ENCODE results near the gene PHF3. TPM values are rescaled to one million over a fixed set of nuclear protein-coding genes. Genes with fewer than 3 reads are reported as not detected.

Gene PHF3
- total and polyA plus RNA-seq, 2 donors: 18.5 to 66.6 TPM

- peaks cover 3 to 4% of the 10 kb centered on the region in 2 donors for H3K4me1 ChIP-seq (ENCODE audit: control insufficient read depth in 2 of 2, insufficient read depth in 2 of 2, low read length in 2 of 2)
- peak overlapping the region; percentile 64 to 69 for H3K4me3 ChIP-seq (ENCODE audit: low read length in 2 of 2)
- H3K27ac ChIP-seq (ENCODE audit: low read depth in 1 of 2, low read length in 1 of 2): peak overlapping the region; percentile 95 to 98
- H3K9me3 ChIP-seq (ENCODE audit: control insufficient read depth in 2 of 2, insufficient read depth in 1 of 2, low read length in 1 of 2): no peaks in the 10 kb centered on the region
- peaks cover 2% of the 10 kb centered on the region in 2 donors for H3K36me3 ChIP-seq (ENCODE audit: control insufficient read depth in 2 of 2, insufficient read depth in 2 of 2, low read length in 1 of 2)
- DNase-seq (ENCODE audit: low read depth in 6 of 9, low spot score in 9 of 9): peak; percentile 9 to 67 (median 35)
- H3K27me3 ChIP-seq (ENCODE audit: control insufficient read depth in 2 of 2, insufficient read depth in 1 of 2, low read length in 1 of 2): no peaks in the 10 kb centered on the region
- WGBS: under 1% methylated on average over 23 of the region's 23 CpGs
These were observed 968 bp downstream of the PHF3 start for GRCh38 chr6:63636518-63637021.

- H3K27ac ChIP-seq (ENCODE audit: low read depth in 1 of 2, low read length in 1 of 2): no peak overlapping the region
- peaks cover 3 to 4% of the 10 kb centered on the region in 2 donors for H3K4me1 ChIP-seq (ENCODE audit: control insufficient read depth in 2 of 2, insufficient read depth in 2 of 2, low read length in 2 of 2)
- no peak overlapping the region for H3K4me3 ChIP-seq (ENCODE audit: low read length in 2 of 2)
- no peaks in the 10 kb centered on the region for H3K9me3 ChIP-seq (ENCODE audit: control insufficient read depth in 2 of 2, insufficient read depth in 1 of 2, low read length in 1 of 2)
- no peak for DNase-seq (ENCODE audit: low read depth in 6 of 9, low spot score in 9 of 9)
- peaks cover 3 to 4% of the 10 kb centered on the region in 2 donors for H3K36me3 ChIP-seq (ENCODE audit: control insufficient read depth in 2 of 2, insufficient read depth in 2 of 2, low read length in 1 of 2)
- WGBS: 61% methylated on average over 2 of the region's 2 CpGs
- no peaks in the 10 kb centered on the region for H3K27me3 ChIP-seq (ENCODE audit: control insufficient read depth in 2 of 2, insufficient read depth in 1 of 2, low read length in 1 of 2)
These were observed 2.4 kb downstream of the PHF3 start for GRCh38 chr6:63637865-63638445.

- no peak overlapping the region for H3K4me3 ChIP-seq (ENCODE audit: low read length in 2 of 2)
- peaks cover 3% of the 10 kb centered on the region in 2 donors for H3K4me1 ChIP-seq (ENCODE audit: control insufficient read depth in 2 of 2, insufficient read depth in 2 of 2, low read length in 2 of 2)
- no peak for DNase-seq (ENCODE audit: low read depth in 6 of 9, low spot score in 9 of 9)
- H3K9me3 ChIP-seq (ENCODE audit: control insufficient read depth in 2 of 2, insufficient read depth in 1 of 2, low read length in 1 of 2): no peaks in the 10 kb centered on the region
- 91% methylated on average over 2 of the region's 2 CpGs for WGBS
- H3K27ac ChIP-seq (ENCODE audit: low read depth in 1 of 2, low read length in 1 of 2): no peak overlapping the region
- H3K27me3 ChIP-seq (ENCODE audit: control insufficient read depth in 2 of 2, insufficient read depth in 1 of 2, low read length in 1 of 2): no peaks in the 10 kb centered on the region
- H3K36me3 ChIP-seq (ENCODE audit: control insufficient read depth in 2 of 2, insufficient read depth in 2 of 2, low read length in 1 of 2): peaks cover 3 to 4% of the 10 kb centered on the region in 2 donors
These were observed 4.5 kb downstream of the PHF3 start for GRCh38 chr6:63640062-63640461.

- WGBS: 2% methylated on average over 1 of the region's 1 CpG
- H3K36me3 ChIP-seq (ENCODE audit: control insufficient read depth in 2 of 2, insufficient read depth in 2 of 2, low read length in 1 of 2): peaks cover 3 to 9% of the 10 kb centered on the region in 2 donors
- peak in 8 of 9 donors; percentile 28 to 78 (median 42) for DNase-seq (ENCODE audit: low read depth in 6 of 9, low spot score in 9 of 9)
- peaks cover 0 to 3% of the 10 kb centered on the region in 2 donors for H3K4me1 ChIP-seq (ENCODE audit: control insufficient read depth in 2 of 2, insufficient read depth in 2 of 2, low read length in 2 of 2)
- no peaks in the 10 kb centered on the region for H3K27me3 ChIP-seq (ENCODE audit: control insufficient read depth in 2 of 2, insufficient read depth in 1 of 2, low read length in 1 of 2)
- no peaks in the 10 kb centered on the region for H3K9me3 ChIP-seq (ENCODE audit: control insufficient read depth in 2 of 2, insufficient read depth in 1 of 2, low read length in 1 of 2)
- H3K4me3 ChIP-seq (ENCODE audit: low read length in 2 of 2): no peak overlapping the region
- H3K27ac ChIP-seq (ENCODE audit: low read depth in 1 of 2, low read length in 1 of 2): no peak overlapping the region
These were observed 8.3 kb downstream of the PHF3 start for GRCh38 chr6:63643862-63644261.

- 97% methylated on average over 11 of the region's 11 CpGs for WGBS
These were observed 9.2 kb downstream of the PHF3 start for GRCh38 chr6:63644668-63645326.

DNA sequence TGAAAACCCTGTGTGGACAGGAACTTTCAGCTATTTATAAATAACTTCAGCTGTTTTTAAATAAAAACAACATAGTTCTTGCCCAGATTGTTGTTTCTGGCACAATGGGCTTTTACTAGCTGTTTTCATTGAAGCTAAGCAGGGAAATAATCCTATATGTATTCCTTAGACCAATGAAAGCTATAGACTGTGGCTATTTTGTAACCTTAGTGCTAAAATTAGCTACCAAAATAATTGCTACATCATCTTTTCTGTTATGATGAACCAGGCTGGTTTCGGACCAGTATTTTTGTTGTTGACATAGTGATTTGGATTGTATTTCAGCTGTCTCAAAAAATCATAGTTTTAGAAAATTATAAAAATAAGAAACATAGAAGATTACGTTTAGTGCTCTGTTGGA is 13.7 kb downstream of the PHF3 start:
- H3K27ac ChIP-seq (ENCODE audit: low read depth in 1 of 2, low read length in 1 of 2): no peak overlapping the region
- 95% methylated on average over 2 of the region's 2 CpGs for WGBS
- no peaks in the 10 kb centered on the region for H3K9me3 ChIP-seq (ENCODE audit: control insufficient read depth in 2 of 2, insufficient read depth in 1 of 2, low read length in 1 of 2)
- no peaks in the 10 kb centered on the region for H3K27me3 ChIP-seq (ENCODE audit: control insufficient read depth in 2 of 2, insufficient read depth in 1 of 2, low read length in 1 of 2)
- no peak overlapping the region for H3K4me3 ChIP-seq (ENCODE audit: low read length in 2 of 2)
- DNase-seq (ENCODE audit: low read depth in 6 of 9, low spot score in 9 of 9): no peak
- H3K36me3 ChIP-seq (ENCODE audit: control insufficient read depth in 2 of 2, insufficient read depth in 2 of 2, low read length in 1 of 2): peaks cover 0 to 5% of the 10 kb centered on the region in 2 donors
- H3K4me1 ChIP-seq (ENCODE audit: control insufficient read depth in 2 of 2, insufficient read depth in 2 of 2, low read length in 2 of 2): no peaks in the 10 kb centered on the region

More at GRCh38 chr6:63644668-63645326, 9.2 kb downstream of the PHF3 start:
- H3K36me3 ChIP-seq (ENCODE audit: control insufficient read depth in 2 of 2, insufficient read depth in 2 of 2, low read length in 1 of 2): peaks cover 3 to 9% of the 10 kb centered on the region in 2 donors
- H3K4me1 ChIP-seq (ENCODE audit: control insufficient read depth in 2 of 2, insufficient read depth in 2 of 2, low read length in 2 of 2): peaks cover 0 to 3% of the 10 kb centered on the region in 2 donors
- DNase-seq (ENCODE audit: low read depth in 6 of 9, low spot score in 9 of 9): no peak
- no peaks in the 10 kb centered on the region for H3K9me3 ChIP-seq (ENCODE audit: control insufficient read depth in 2 of 2, insufficient read depth in 1 of 2, low read length in 1 of 2)
- H3K27me3 ChIP-seq (ENCODE audit: control insufficient read depth in 2 of 2, insufficient read depth in 1 of 2, low read length in 1 of 2): no peaks in the 10 kb centered on the region
- no peak overlapping the region for H3K4me3 ChIP-seq (ENCODE audit: low read length in 2 of 2)
- no peak overlapping the region for H3K27ac ChIP-seq (ENCODE audit: low read depth in 1 of 2, low read length in 1 of 2)

DNA sequence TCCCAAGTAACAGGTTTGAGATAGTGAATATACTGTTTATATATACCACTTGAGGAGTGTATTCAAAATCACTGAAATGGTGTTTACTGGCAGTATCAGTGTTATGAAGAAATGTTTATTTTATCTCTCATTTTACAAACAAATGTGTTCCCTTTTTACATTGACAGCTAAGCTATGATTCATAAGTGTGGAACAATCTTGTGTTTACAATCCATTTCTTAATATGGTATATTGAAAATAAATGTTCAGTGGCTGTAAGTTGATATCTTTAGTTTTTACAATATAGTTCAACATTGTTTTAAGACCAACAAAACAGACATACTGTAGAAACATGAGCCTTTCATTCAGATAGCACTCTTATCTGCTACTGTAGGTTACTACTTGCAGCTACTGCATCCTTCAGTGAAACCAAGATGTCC is 14.3 kb downstream of the PHF3 start:
- Histone ChIP-seq H3K9me3 (ENCODE audit: control insufficient read depth in 2 of 2, insufficient read depth in 1 of 2, low read length in 1 of 2) (no peaks in the 10 kb centered on the region), H3K4me3 (ENCODE audit: low read length in 2 of 2) (no peak overlapping the region), H3K27ac (ENCODE audit: low read depth in 1 of 2, low read length in 1 of 2) (no peak overlapping the region), H3K27me3 (ENCODE audit: control insufficient read depth in 2 of 2, insufficient read depth in 1 of 2, low read length in 1 of 2) (no peaks in the 10 kb centered on the region), H3K4me1 (ENCODE audit: control insufficient read depth in 2 of 2, insufficient read depth in 2 of 2, low read length in 2 of 2) (no peaks in the 10 kb centered on the region), H3K36me3 (ENCODE audit: control insufficient read depth in 2 of 2, insufficient read depth in 2 of 2, low read length in 1 of 2) (peaks cover 0 to 7% of the 10 kb centered on the region in 2 donors)
- no peak for DNase-seq (ENCODE audit: low read depth in 6 of 9, low spot score in 9 of 9)

DNA sequence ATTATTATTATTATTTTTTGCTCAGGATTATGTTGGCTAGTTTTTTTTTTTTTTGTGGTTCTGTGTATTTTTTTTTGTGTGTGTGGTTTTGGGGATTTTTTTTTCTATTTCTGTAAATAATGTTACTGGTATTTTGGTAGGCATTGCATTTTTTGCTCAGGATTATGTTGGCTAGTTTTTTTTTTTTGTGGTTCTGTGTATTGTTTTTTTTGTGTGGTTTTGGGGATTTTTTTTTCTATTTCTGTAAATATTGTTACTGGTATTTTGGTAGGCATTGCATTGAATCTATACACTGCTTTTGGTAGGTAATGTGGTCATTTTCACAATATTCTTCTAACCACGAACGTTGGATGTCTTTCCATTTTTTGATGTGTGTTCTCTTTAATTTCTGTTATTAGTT is 17.4 kb downstream of the PHF3 start:
- no peak for DNase-seq (ENCODE audit: low read depth in 6 of 9, low spot score in 9 of 9)

GRCh38 chr6:63660757-63661156 is 25.2 kb downstream of the PHF3 start:
- Histone ChIP-seq H3K36me3 (ENCODE audit: control insufficient read depth in 2 of 2, insufficient read depth in 2 of 2, low read length in 1 of 2) (no peaks in the 10 kb centered on the region), H3K27ac (ENCODE audit: low read depth in 1 of 2, low read length in 1 of 2) (no peak overlapping the region), H3K4me1 (ENCODE audit: control insufficient read depth in 2 of 2, insufficient read depth in 2 of 2, low read length in 2 of 2) (no peaks in the 10 kb centered on the region), H3K9me3 (ENCODE audit: control insufficient read depth in 2 of 2, insufficient read depth in 1 of 2, low read length in 1 of 2) (no peaks in the 10 kb centered on the region), H3K27me3 (ENCODE audit: control insufficient read depth in 2 of 2, insufficient read depth in 1 of 2, low read length in 1 of 2) (no peaks in the 10 kb centered on the region), H3K4me3 (ENCODE audit: low read length in 2 of 2) (no peak overlapping the region)
- 96% methylated on average over 1 of the region's 1 CpG for WGBS
- DNase-seq (ENCODE audit: low read depth in 6 of 9, low spot score in 9 of 9): no peak

More for the DNA sequence above, 17.4 kb downstream of the PHF3 start:
- H3K27me3 ChIP-seq (ENCODE audit: control insufficient read depth in 2 of 2, insufficient read depth in 1 of 2, low read length in 1 of 2): no peaks in the 10 kb centered on the region
- no peak overlapping the region for H3K27ac ChIP-seq (ENCODE audit: low read depth in 1 of 2, low read length in 1 of 2)
- no peak overlapping the region for H3K4me3 ChIP-seq (ENCODE audit: low read length in 2 of 2)
- no peaks in the 10 kb centered on the region for H3K9me3 ChIP-seq (ENCODE audit: control insufficient read depth in 2 of 2, insufficient read depth in 1 of 2, low read length in 1 of 2)
- peaks cover 0 to 2% of the 10 kb centered on the region in 2 donors for H3K36me3 ChIP-seq (ENCODE audit: control insufficient read depth in 2 of 2, insufficient read depth in 2 of 2, low read length in 1 of 2)
- no peaks in the 10 kb centered on the region for H3K4me1 ChIP-seq (ENCODE audit: control insufficient read depth in 2 of 2, insufficient read depth in 2 of 2, low read length in 2 of 2)
- WGBS: 81% methylated on average over 2 of the region's 2 CpGs
